ENCODE data around the gene CEBPZ. TPM values are rescaled to one million over a fixed set of nuclear protein-coding genes. Genes with fewer than 3 reads are reported as not detected.

CEBPZ gene
- total and polyA plus RNA-seq, 7 donors: 30.7 to 54.2 (median 41.8) TPM

DNA sequence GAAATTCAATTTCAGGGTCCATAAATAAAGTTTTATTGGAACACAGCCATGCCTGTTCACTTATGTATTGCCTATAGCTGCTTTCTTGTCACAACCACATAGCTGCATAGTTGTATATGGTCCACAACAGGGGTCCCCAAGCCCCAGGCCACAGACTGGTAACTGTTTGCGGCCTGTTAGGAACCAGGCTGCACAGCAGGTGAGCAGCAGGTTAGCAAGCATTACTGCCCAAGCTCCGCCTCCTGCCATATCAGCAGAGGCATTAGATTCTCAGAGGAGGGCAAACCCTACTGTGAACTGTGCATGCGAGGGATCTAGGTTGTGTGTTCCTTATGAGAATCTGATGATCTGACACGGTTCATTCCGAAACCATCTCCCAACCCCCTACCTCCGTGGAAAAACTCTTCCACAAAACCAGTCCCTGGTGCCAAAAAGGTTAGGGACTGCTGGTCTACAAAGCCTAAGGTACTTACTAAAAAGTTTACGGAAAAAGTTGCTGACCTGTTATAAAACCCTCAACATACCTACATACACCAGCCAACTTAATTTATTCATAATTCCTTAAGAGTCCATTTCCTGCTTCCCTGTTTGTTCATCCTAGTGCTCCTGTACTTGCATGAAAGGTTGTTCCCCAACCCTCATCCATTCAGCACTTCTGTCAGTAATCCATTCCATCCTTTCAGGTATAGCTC is 40.1 kb upstream of the CEBPZ start:
- Histone ChIP-seq H3K27ac (no peak overlapping the region), H3K27me3 (no peaks in the 10 kb centered on the region), H3K4me1 (peaks cover 0 to 45% (median 20%) of the 10 kb centered on the region in 4 donors), H3K4me3 (no peak overlapping the region), H3K36me3 (peaks cover 4 to 88% (median 15%) of the 10 kb centered on the region in 4 donors), H3K9me3 (no peaks in the 10 kb centered on the region)
- TF ChIP-seq POLR2A (IDR thresholded peaks at IDR 0.05): no peak
- TF ChIP-seq CTCF (IDR thresholded peaks at IDR 0.05): no peak
- intact Hi-C loops (cut with DNase I): loop anchor here (5.0 kb wide), 1 partner anchor 51 kb away; the partner anchor contains the start of gene PRKD3
- DNase-seq: no peak
- WGBS, 2 donors: 83 to 88% methylated on average over 7 of the region's 7 CpGs

GRCh38 chr2:37268111-37268510 is 36.7 kb upstream of the CEBPZ start:
- no peaks in the 10 kb centered on the region for H3K27me3 ChIP-seq
- H3K4me3 ChIP-seq: no peak overlapping the region
- peaks cover 0 to 19% (median 4%) of the 10 kb centered on the region in 4 donors for H3K4me1 ChIP-seq
- intact Hi-C loops (cut with DNase I): no loop called here
- 90 to 91% methylated on average over 4 of the region's 4 CpGs for WGBS, 2 donors
- no peak for DNase-seq
- H3K9me3 ChIP-seq: no peaks in the 10 kb centered on the region
- peak overlapping the region in 1 of 4 donors; percentile 35 for H3K27ac ChIP-seq
- peaks cover 4 to 86% (median 16%) of the 10 kb centered on the region in 4 donors for H3K36me3 ChIP-seq
- TF ChIP-seq POLR2AphosphoS5 (IDR thresholded peaks at IDR 0.05): peak in 1 of 4 donors; percentile 1
- no peak for TF ChIP-seq CTCF (IDR thresholded peaks at IDR 0.05)

DNA sequence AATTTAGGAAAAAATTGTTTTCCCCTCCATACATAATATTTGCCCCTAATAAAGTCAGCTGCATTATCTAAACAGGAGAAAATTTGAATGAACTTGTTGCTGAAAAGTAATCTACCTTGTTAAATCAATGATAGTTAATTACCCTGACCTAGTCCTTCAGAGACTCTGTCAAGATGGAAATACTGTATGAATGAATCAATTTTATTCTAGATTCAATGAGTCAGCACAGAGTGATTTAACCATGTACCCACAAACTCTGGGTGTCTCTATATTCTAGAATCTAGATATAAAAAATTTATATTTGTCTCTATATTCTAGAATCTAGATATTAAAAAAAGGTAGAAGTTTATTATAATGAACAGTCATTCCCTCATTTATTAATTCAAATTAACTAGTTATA is 36.3 kb upstream of the CEBPZ start:
- no peaks in the 10 kb centered on the region for H3K9me3 ChIP-seq
- no peak overlapping the region for H3K27ac ChIP-seq
- no peaks in the 10 kb centered on the region for H3K27me3 ChIP-seq
- no peak for TF ChIP-seq EP300 (IDR thresholded peaks at IDR 0.05)
- no peak for TF ChIP-seq CTCF (IDR thresholded peaks at IDR 0.05)
- no peak overlapping the region for H3K4me3 ChIP-seq
- DNase-seq: no peak
- H3K4me1 ChIP-seq: peaks cover 0 to 15% (median 4%) of the 10 kb centered on the region in 4 donors
- intact Hi-C loops (cut with DNase I): no loop called here
- H3K36me3 ChIP-seq: peaks cover 4 to 82% (median 14%) of the 10 kb centered on the region in 4 donors

- DNase-seq: no peak
- Histone ChIP-seq H3K9me3 (no peaks in the 10 kb centered on the region), H3K4me3 (no peak overlapping the region), H3K27ac (no peak overlapping the region), H3K4me1 (peaks cover 0 to 24% (median 7%) of the 10 kb centered on the region in 4 donors), H3K27me3 (no peaks in the 10 kb centered on the region), H3K36me3 (peaks cover 0 to 57% (median 13%) of the 10 kb centered on the region in 4 donors)
- 83 to 86% methylated on average over 2 of the region's 2 CpGs for WGBS, 2 donors
- intact Hi-C loops (cut with DNase I): no loop called here
- TF ChIP-seq EP300 (IDR thresholded peaks at IDR 0.05) (no peak), POLR2A (IDR thresholded peaks at IDR 0.05) (no peak), CTCF (IDR thresholded peaks at IDR 0.05) (no peak), POLR2AphosphoS5 (IDR thresholded peaks at IDR 0.05) (no peak)
Measured at GRCh38 chr2:37263839-37264238, 32.4 kb upstream of the CEBPZ start.

DNA sequence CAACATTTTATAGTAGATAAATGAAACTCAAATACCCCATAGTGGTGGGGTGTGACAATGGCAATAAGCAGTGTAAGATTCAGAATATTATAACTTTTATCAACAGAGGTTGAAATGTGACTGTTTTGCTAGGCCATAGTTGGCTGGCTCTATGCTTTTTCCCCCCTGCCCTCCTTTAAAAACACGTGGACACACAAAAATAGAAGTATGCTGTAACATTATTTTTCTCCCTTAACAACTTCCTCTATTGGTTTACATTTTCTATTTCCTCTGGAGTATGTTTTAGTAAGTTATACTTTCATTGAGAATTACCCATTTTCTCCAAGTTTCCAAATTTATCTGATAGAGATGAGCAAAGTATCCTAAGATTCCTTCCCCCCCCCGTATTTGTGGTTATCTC is 31.1 kb upstream of the CEBPZ start:
- DNase-seq: no peak
- WGBS, 2 donors: 58 to 88% methylated on average over 2 of the region's 2 CpGs
- intact Hi-C loops (cut with DNase I): no loop called here
- Histone ChIP-seq H3K4me3 (no peak overlapping the region), H3K27ac (no peak overlapping the region), H3K27me3 (no peaks in the 10 kb centered on the region), H3K4me1 (peaks cover 0 to 18% (median 4%) of the 10 kb centered on the region in 4 donors), H3K36me3 (peaks cover 0 to 57% (median 11%) of the 10 kb centered on the region in 4 donors), H3K9me3 (no peaks in the 10 kb centered on the region)
- TF ChIP-seq EP300 (IDR thresholded peaks at IDR 0.05) (no peak), POLR2A (IDR thresholded peaks at IDR 0.05) (no peak), POLR2AphosphoS5 (IDR thresholded peaks at IDR 0.05) (no peak), CTCF (IDR thresholded peaks at IDR 0.05) (no peak)

All from sigmoid colon (tissue), 7 donors.